Activated naive CD8-positive, alpha-beta T cell treated with anti-CD3 and anti-CD28 coated beads, Interleukin-2, amount 50 U/mL, for 24 hours (primary cell): ENCODE results near the gene FBN1.

Experiments
- ATAC-seq: fragments of 150-1000 bp; cut with Tn5 transposase; one replicate; pipeline ENCODE4 v1.10.0; 2021
- DNase-seq: peaks from one replicate; pipeline ENCODE4 v3.0.0; 2021
- H3K27ac Mint-ChIP-seq: one replicate; pipeline ENCODE4 v1.8.0; 2021; ENCODE audit warnings: mild to moderate bottlenecking, mixed read lengths
- H3K27me3 Mint-ChIP-seq: one replicate; pipeline ENCODE4 v1.8.0; 2021; ENCODE audit warnings: mixed read lengths
- H3K36me3 Mint-ChIP-seq: one replicate; pipeline ENCODE4 v1.8.0; 2021; ENCODE audit warnings: low read depth, mixed read lengths
- H3K4me1 Mint-ChIP-seq: one replicate; pipeline ENCODE4 v1.8.0; 2021; ENCODE audit warnings: mixed read lengths
- H3K4me3 Mint-ChIP-seq: one replicate; pipeline ENCODE4 v1.8.0; 2021; ENCODE audit warnings: mild to moderate bottlenecking, moderate library complexity, mixed read lengths
- H3K9me3 Mint-ChIP-seq: one replicate; pipeline ENCODE4 v1.8.0; 2021; ENCODE audit warnings: mixed read lengths

FBN1 gene

GRCh38 chr15:48374472-48374871 is 271.0 kb downstream of the FBN1 start:
- DNase-seq: no peak

GRCh38 chr15:48373821-48374451 is 271.6 kb downstream of the FBN1 start:
- no peak for DNase-seq
- no peak overlapping the region for H3K4me3 Mint-ChIP-seq
- peaks cover 25% of the 10 kb centered on the region for H3K27me3 Mint-ChIP-seq
- no peaks in the 10 kb centered on the region for H3K4me1 Mint-ChIP-seq
- H3K27ac Mint-ChIP-seq: no peak overlapping the region
- H3K36me3 Mint-ChIP-seq: no peaks in the 10 kb centered on the region
- H3K9me3 Mint-ChIP-seq: peaks cover 4% of the 10 kb centered on the region
- no peak for ATAC-seq

More at GRCh38 chr15:48374472-48374871, 271.0 kb downstream of the FBN1 start:
- H3K27me3 Mint-ChIP-seq: peaks cover 22% of the 10 kb centered on the region
- no peak overlapping the region for H3K27ac Mint-ChIP-seq
- no peak overlapping the region for H3K4me3 Mint-ChIP-seq
- no peaks in the 10 kb centered on the region for H3K4me1 Mint-ChIP-seq
- H3K36me3 Mint-ChIP-seq: no peaks in the 10 kb centered on the region
- ATAC-seq: no peak
- peaks cover 4% of the 10 kb centered on the region for H3K9me3 Mint-ChIP-seq

GRCh38 chr15:48371961-48372360 is 273.5 kb downstream of the FBN1 start:
- Mint-ChIP-seq H3K9me3 (no peaks in the 10 kb centered on the region), H3K4me3 (no peak overlapping the region), H3K27me3 (peaks cover 23% of the 10 kb centered on the region), H3K27ac (no peak overlapping the region), H3K4me1 (no peaks in the 10 kb centered on the region), H3K36me3 (no peaks in the 10 kb centered on the region)
- DNase-seq: no peak
- no peak for ATAC-seq

- Mint-ChIP-seq H3K27ac (no peak overlapping the region), H3K4me1 (no peaks in the 10 kb centered on the region), H3K4me3 (no peak overlapping the region), H3K9me3 (no peaks in the 10 kb centered on the region), H3K36me3 (no peaks in the 10 kb centered on the region), H3K27me3 (peaks cover 22% of the 10 kb centered on the region)
- ATAC-seq (no peak), DNase-seq (no peak)
These were observed 274.0 kb downstream of the FBN1 start for GRCh38 chr15:48371550-48371949.

GRCh38 chr15:48370460-48370859 is 275.0 kb downstream of the FBN1 start:
- H3K27me3 Mint-ChIP-seq: peaks cover 20% of the 10 kb centered on the region
- no peak for ATAC-seq
- H3K36me3 Mint-ChIP-seq: no peaks in the 10 kb centered on the region
- no peak overlapping the region for H3K27ac Mint-ChIP-seq
- no peaks in the 10 kb centered on the region for H3K4me1 Mint-ChIP-seq
- H3K9me3 Mint-ChIP-seq: no peaks in the 10 kb centered on the region
- H3K4me3 Mint-ChIP-seq: no peak overlapping the region
- no peak for DNase-seq

GRCh38 chr15:48367483-48367882 is 278.0 kb downstream of the FBN1 start:
- Mint-ChIP-seq H3K27ac (no peak overlapping the region), H3K4me3 (no peak overlapping the region), H3K9me3 (no peaks in the 10 kb centered on the region), H3K36me3 (no peaks in the 10 kb centered on the region), H3K27me3 (peaks cover 11% of the 10 kb centered on the region), H3K4me1 (no peaks in the 10 kb centered on the region)
- DNase-seq (no peak), ATAC-seq (no peak)

- H3K4me3 Mint-ChIP-seq: no peak overlapping the region
- DNase-seq (no peak), ATAC-seq (no peak)
- H3K27me3 Mint-ChIP-seq: peaks cover 11% of the 10 kb centered on the region
- H3K4me1 Mint-ChIP-seq: no peaks in the 10 kb centered on the region
- no peak overlapping the region for H3K27ac Mint-ChIP-seq
- no peaks in the 10 kb centered on the region for H3K36me3 Mint-ChIP-seq
- H3K9me3 Mint-ChIP-seq: no peaks in the 10 kb centered on the region
These were observed 278.8 kb downstream of the FBN1 start for GRCh38 chr15:48366584-48367312.

- H3K27ac Mint-ChIP-seq: no peak overlapping the region
- no peak for ATAC-seq
These were observed 279.9 kb downstream of the FBN1 start for GRCh38 chr15:48365575-48365974.

GRCh38 chr15:48363474-48363873 is 282.0 kb downstream of the FBN1 start:
- Mint-ChIP-seq H3K36me3 (no peaks in the 10 kb centered on the region), H3K9me3 (no peaks in the 10 kb centered on the region), H3K27ac (no peak overlapping the region), H3K4me1 (peaks cover 2% of the 10 kb centered on the region), H3K4me3 (no peak overlapping the region), H3K27me3 (peaks cover 5% of the 10 kb centered on the region)
- no peak for DNase-seq
- ATAC-seq: no peak

More at GRCh38 chr15:48365575-48365974, 279.9 kb downstream of the FBN1 start:
- peaks cover 11% of the 10 kb centered on the region for H3K27me3 Mint-ChIP-seq
- no peaks in the 10 kb centered on the region for H3K4me1 Mint-ChIP-seq
- no peaks in the 10 kb centered on the region for H3K9me3 Mint-ChIP-seq
- H3K4me3 Mint-ChIP-seq: no peak overlapping the region
- no peak for DNase-seq
- H3K36me3 Mint-ChIP-seq: no peaks in the 10 kb centered on the region

- Mint-ChIP-seq H3K9me3 (no peaks in the 10 kb centered on the region), H3K4me3 (no peak overlapping the region), H3K27ac (no peak overlapping the region), H3K27me3 (peaks cover 2% of the 10 kb centered on the region), H3K4me1 (peaks cover 5% of the 10 kb centered on the region), H3K36me3 (no peaks in the 10 kb centered on the region)
- DNase-seq (no peak), ATAC-seq (no peak)
These were observed 283.8 kb downstream of the FBN1 start for GRCh38 chr15:48361685-48362084.

GRCh38 chr15:48360841-48361240 is 284.7 kb downstream of the FBN1 start:
- Mint-ChIP-seq H3K4me1 (peaks cover 5% of the 10 kb centered on the region), H3K36me3 (no peaks in the 10 kb centered on the region), H3K27me3 (no peaks in the 10 kb centered on the region), H3K9me3 (no peaks in the 10 kb centered on the region), H3K4me3 (no peak overlapping the region), H3K27ac (no peak overlapping the region)
- ATAC-seq (no peak), DNase-seq (no peak)
